ENCODE data around the gene PDIA5.

The PDIA5 gene

DNA sequence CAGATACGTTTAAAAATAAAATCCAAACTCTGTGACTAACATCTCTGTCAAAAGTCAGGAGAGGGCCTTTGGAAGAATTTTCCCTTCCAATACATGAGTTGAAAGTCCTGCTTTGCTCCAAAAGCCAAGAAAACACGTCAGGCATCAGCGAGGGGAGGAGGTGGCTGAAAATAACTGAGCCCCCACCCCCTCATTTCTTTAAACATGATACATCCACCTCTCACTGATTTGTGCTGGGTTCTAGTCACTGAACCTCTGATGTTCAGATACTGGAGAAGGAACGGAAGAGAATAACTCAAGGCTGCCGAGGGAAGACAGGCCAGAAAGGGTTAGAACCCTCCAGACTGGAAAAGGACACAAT is 29.8 kb upstream of the PDIA5 start:
- in situ Hi-C loops (cut with HindIII; ENCODE audit: low pct_ligation_motif_present, low pct_unique_long_range_greater_than_20kb, low sequenced_read_pairs) = no loop called here
- DNase-seq = no peak

- no peak for DNase-seq
- in situ Hi-C loops (cut with HindIII; ENCODE audit: low pct_ligation_motif_present, low pct_unique_long_range_greater_than_20kb, low sequenced_read_pairs) = no loop called here
These were observed 28.1 kb upstream of the PDIA5 start for GRCh38 chr3:123038751-123039150.

GRCh38 chr3:123039178-123039577 is 27.6 kb upstream of the PDIA5 start:
- in situ Hi-C loops (cut with HindIII; ENCODE audit: low pct_ligation_motif_present, low pct_unique_long_range_greater_than_20kb, low sequenced_read_pairs) = no loop called here
- no peak for DNase-seq

DNA sequence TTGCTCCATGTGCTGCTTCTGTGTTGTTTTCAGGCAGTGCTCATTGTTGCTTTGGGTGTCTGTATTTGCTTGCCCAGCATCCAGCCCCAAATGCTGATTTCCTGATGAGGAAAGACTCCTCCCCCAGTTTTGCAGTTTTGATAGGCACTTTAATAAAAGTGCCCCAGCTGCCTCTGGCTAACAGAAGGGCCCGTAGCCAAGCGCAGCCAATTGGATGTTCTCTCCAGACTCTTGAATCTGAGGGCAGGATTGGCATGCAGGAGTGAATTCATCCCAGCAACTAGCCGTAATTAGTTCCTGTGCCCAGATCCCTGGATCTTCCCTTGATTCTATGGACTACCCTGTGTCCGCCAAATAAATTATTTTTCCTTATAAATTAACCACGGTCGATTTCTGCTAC is 24.4 kb upstream of the PDIA5 start:
- DNase-seq = no peak
- in situ Hi-C loops (cut with HindIII; ENCODE audit: low pct_ligation_motif_present, low pct_unique_long_range_greater_than_20kb, low sequenced_read_pairs) = no loop called here

- in situ Hi-C loops (cut with HindIII; ENCODE audit: low pct_ligation_motif_present, low pct_unique_long_range_greater_than_20kb, low sequenced_read_pairs) = no loop called here
These were observed 21.7 kb upstream of the PDIA5 start for GRCh38 chr3:123044981-123045763.

DNA sequence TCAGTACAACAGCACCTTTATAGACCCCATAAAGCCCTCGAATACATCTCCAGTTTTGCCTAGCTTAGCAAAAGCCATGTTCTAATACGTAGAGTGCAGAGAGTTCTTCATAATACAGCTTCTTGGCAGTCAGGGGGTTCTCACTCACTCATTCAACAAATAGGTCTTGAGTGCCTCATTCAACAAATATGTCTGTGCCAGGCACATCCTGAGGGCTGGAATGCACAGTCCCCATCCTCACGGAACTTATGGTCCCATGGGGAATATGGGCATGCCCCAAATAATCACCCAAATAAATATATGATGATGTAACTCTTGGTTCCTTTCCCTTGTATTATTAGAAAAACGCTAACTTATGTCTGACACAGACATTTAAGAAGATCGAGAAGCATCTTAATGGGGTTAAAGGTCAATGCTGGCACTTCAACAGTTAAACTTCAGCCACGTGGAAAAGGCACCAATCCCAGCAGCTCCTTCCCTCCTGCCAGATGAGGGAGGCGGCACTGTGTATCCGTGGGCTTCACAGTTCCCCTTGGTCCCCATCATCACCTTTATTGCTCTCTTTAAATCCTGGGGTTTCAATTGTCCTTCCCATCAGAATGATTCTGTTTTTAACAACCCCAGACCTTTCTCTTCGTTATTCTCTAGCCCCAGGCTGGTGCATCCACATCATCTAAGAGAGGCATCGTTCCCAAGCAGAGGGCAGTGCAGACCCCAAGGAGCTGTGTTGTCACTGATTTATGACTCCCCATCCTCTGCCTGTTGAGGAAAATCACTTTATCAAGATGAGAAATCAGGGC is 20.4 kb upstream of the PDIA5 start:
- in situ Hi-C loops (cut with HindIII; ENCODE audit: low pct_ligation_motif_present, low pct_unique_long_range_greater_than_20kb, low sequenced_read_pairs) = no loop called here
- no peak for DNase-seq

More at GRCh38 chr3:123044981-123045763, 21.7 kb upstream of the PDIA5 start:
- DNase-seq = no peak

DNA sequence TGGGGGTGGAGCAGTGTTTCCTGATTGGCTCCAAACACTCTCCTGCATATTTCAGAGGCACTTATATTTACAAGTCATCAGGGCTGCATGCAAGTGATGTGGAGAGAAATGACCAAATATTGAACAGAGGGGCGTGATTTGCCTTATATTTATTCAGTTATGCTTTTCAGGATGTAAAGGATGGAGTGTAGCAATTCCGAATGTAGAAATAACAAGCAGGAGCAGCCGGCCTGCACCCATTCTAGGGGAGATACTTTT is 19.8 kb upstream of the PDIA5 start:
- in situ Hi-C loops (cut with HindIII; ENCODE audit: low pct_ligation_motif_present, low pct_unique_long_range_greater_than_20kb, low sequenced_read_pairs) = no loop called here
- no peak for DNase-seq

DNA sequence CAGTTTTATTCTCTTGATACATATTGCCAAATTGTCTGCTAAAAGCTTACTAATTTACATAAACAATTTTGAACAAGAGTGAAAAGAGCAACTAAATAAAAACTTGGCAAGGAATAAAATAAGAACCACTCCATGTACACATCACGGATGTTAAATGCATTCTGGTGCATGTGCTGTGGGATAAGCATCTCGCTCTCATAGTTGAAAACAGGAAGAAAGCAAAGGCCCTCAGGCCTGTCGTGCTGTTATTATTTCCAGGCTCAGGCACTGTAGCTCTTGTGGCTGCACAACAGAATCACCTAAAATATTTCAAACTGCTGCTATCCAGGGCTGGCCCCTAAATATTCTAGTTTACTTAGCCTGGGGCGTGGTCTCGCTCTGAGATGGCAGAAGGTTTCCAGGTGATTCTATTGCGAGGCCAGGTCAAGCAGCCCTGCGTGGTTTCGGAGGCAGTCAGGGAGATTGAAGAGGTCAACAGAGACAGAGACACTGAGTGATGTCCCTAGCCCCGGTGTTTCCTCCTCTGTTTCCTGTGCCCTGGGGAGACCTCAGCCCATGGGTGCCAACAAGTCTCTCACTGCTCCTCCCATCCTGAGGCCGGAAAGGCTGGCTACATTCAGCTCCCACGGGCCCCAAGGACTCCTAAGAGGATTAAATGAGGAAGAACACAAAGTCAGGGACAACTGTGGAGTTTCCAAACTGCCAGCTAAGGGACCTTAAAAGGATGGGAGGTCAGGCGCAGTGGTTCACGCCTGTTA is 18.2 kb upstream of the PDIA5 start:
- in situ Hi-C loops (cut with HindIII; ENCODE audit: low pct_ligation_motif_present, low pct_unique_long_range_greater_than_20kb, low sequenced_read_pairs) = no loop called here

DNA sequence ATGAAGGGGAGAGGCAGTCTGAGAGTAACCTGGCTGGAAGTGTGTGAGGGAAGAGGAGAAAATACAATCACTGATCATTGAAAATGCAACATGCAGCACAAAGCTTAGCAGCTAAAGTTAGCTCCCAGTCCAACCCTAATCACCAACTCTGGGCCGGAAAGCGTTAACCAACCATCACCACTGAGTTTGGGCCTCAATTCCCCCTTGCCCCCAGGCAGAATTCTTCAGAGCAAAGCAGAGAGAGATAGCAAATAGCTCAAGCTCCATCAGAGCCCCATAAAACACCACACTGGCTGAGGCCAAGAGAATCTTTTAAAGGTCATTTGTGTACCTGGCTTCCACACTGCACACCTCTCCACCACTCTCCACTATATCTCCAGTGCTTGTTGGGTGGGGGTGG is 16.2 kb upstream of the PDIA5 start:
- in situ Hi-C loops (cut with HindIII; ENCODE audit: low pct_ligation_motif_present, low pct_unique_long_range_greater_than_20kb, low sequenced_read_pairs) = no loop called here

More for the DNA sequence above, 18.2 kb upstream of the PDIA5 start:
- no peak for DNase-seq

DNA sequence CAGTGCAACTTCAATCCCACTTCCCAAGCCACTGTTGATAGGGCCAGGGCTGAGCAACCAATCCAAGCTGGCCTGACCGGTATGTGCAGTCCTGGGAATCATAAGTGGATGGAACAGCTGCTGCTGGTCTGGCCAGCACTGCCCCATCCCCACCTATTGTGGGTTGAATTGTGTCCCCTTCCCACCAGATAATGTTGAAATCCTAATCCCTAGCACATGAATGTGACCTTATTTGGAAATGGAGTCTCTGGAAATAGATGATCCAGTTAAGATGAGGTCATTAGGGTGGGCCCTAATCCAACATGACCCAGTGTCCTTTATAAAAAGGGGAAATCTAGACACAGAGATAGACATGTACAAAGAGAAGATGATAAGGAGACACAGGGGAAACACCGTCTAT is 13.7 kb upstream of the PDIA5 start:
- in situ Hi-C loops (cut with HindIII; ENCODE audit: low pct_ligation_motif_present, low pct_unique_long_range_greater_than_20kb, low sequenced_read_pairs) = no loop called here
- DNase-seq = no peak

More for the DNA sequence above, 16.2 kb upstream of the PDIA5 start:
- no peak for DNase-seq

GRCh38 chr3:123054109-123054778 is 12.6 kb upstream of the PDIA5 start:
- in situ Hi-C loops (cut with HindIII; ENCODE audit: low pct_ligation_motif_present, low pct_unique_long_range_greater_than_20kb, low sequenced_read_pairs) = no loop called here
- no peak for DNase-seq

- DNase-seq = no peak
- in situ Hi-C loops (cut with HindIII; ENCODE audit: low pct_ligation_motif_present, low pct_unique_long_range_greater_than_20kb, low sequenced_read_pairs) = no loop called here
These were observed 11.9 kb upstream of the PDIA5 start for GRCh38 chr3:123054931-123055330.

GRCh38 chr3:123055352-123055751 is 11.5 kb upstream of the PDIA5 start:
- no peak for DNase-seq
- in situ Hi-C loops (cut with HindIII; ENCODE audit: low pct_ligation_motif_present, low pct_unique_long_range_greater_than_20kb, low sequenced_read_pairs) = no loop called here

DNA sequence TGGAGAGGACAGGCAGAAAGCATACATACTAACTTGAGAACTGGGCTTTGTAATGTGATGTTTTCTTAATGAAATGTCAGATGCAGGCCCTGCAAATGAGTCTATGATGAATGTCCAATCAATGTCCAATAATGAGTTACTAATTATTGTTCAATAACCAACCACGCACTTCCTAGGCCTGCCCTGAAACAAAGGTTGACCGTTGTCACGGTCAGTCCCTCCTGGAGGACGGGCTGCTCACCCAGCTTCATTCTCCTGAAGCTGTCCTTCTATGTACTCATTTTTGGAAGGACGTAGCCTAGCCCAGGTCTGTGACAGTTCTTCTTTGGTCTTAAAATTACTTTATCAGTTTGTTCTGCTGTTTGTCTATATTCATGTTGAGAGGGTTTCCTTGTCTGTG is 8.3 kb upstream of the PDIA5 start:
- in situ Hi-C loops (cut with HindIII; ENCODE audit: low pct_ligation_motif_present, low pct_unique_long_range_greater_than_20kb, low sequenced_read_pairs) = no loop called here
- no peak for DNase-seq

- no peak for DNase-seq
- in situ Hi-C loops (cut with HindIII; ENCODE audit: low pct_ligation_motif_present, low pct_unique_long_range_greater_than_20kb, low sequenced_read_pairs) = no loop called here
These were observed 6.8 kb upstream of the PDIA5 start for GRCh38 chr3:123060054-123060453.

DNA sequence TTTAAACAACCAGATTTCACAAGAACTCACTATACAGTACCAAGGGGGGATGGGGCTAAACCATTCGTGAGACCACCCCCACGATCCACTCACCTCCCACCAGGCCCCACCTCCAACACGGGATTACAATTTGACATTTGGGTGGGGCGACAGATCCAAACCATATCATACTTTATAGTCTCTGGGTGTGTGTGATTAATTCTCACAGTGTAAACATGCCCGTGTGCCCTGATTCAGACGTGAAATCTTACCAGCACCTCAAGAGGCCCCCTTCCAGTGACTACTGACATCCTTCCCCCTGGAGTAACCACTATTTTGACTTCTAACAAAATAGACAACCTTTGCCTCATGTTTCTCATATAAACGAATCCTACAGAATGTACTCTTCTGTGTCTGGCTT is 5.0 kb upstream of the PDIA5 start:
- in situ Hi-C loops (cut with HindIII; ENCODE audit: low pct_ligation_motif_present, low pct_unique_long_range_greater_than_20kb, low sequenced_read_pairs) = no loop called here
- DNase-seq = no peak

- DNase-seq = no peak
- in situ Hi-C loops (cut with HindIII; ENCODE audit: low pct_ligation_motif_present, low pct_unique_long_range_greater_than_20kb, low sequenced_read_pairs) = no loop called here
These were observed 3.8 kb upstream of the PDIA5 start for GRCh38 chr3:123063034-123063433.

GRCh38 chr3:123064506-123064905 is 2.3 kb upstream of the PDIA5 start:
- in situ Hi-C loops (cut with HindIII; ENCODE audit: low pct_ligation_motif_present, low pct_unique_long_range_greater_than_20kb, low sequenced_read_pairs) = no loop called here
- DNase-seq = no peak

DNA sequence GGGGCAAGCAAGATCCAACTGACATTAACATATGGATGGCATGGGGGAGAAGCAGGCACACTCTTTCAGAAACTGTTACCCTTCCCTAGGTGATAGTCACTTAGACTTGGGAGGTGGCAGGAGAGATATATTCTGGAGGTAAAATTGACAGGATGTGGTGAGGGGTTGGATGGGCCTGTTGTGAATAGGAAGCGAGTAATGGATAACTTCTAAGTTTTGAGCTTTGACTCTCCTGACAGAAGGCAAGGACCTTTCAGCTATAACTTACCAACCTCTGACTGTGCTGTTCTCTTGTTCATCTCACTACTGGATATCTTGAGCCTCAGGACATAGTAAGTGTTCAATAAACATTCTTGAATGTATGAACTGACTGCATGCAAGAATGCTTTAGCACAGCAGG is 1.9 kb upstream of the PDIA5 start:
- DNase-seq = no peak
- in situ Hi-C loops (cut with HindIII; ENCODE audit: low pct_ligation_motif_present, low pct_unique_long_range_greater_than_20kb, low sequenced_read_pairs) = no loop called here

Measured in ACHN (cell line).